NCI-H510A treated with DMSO at 0.1 percent for 48 hours (cell line): ENCODE measurements around the gene PIGU.

ENCODE experiments used
- DNase-seq: peaks from one replicate; lab custom pipeline; 2025; lab: John Stamatoyannopoulos, UW

PIGU gene

GRCh38 chr20:34512266-34512954 lies 164.5 kb downstream of the PIGU start:
- DNase-seq = no peak

- no peak for DNase-seq
Observed at GRCh38 chr20:34511891-34512265, 165.0 kb downstream of the PIGU start.

- DNase-seq = no peak
Observed at GRCh38 chr20:34510575-34510974, 166.3 kb downstream of the PIGU start.
